B cell (primary cell): ENCODE measurements around the gene CACNA1H. TPM values are rescaled to one million over a fixed set of nuclear protein-coding genes. Genes with fewer than 3 reads are reported as not detected.

Experiments used
- ATAC-seq: fragments of 200-7000 bp; cut with Tn5 transposase; one replicate; pipeline ENCODE4 v1.10.0; 2021; ENCODE audit warnings: low read depth, mild to moderate bottlenecking, moderate number of reproducible peaks, moderate library complexity
- CTCF ChIA-PET: fragments of 350-600 bp; sonication (Branson Sonifier 250); formaldehyde crosslinking; loops from one replicate; lab custom pipeline; 2021; ENCODE audit warnings: antibody characterized with exemption, inconsistent platforms; lab: Charles Lee
- POLR2A ChIA-PET: fragments of 350-600 bp; sonication (Branson Sonifier 250); formaldehyde crosslinking; loops from one replicate; lab custom pipeline; 2021; ENCODE audit warnings: antibody characterized with exemption; lab: Charles Lee
- DNase-seq: peaks from one replicate; pipeline ENCODE4 v3.0.0; 2013
- H2AFZ ChIP-seq: 2 replicates; pipeline ENCODE4 v1.6.1; 2012; ENCODE audit warnings: mild to moderate bottlenecking, low read depth, low read length; ENCODE audit not compliant: insufficient read depth, poor library complexity, severe bottlenecking
- H3K27ac ChIP-seq, 2 donors: 1 replicate in 1 of 2; 2 replicates in 1 of 2; pipeline ENCODE4 v1.5.1; 2012 to 2013; ENCODE audit warnings: low read length in 2 of 2, mild to moderate bottlenecking in 2 of 2, moderate library complexity in 1 of 2
- H3K27me3 ChIP-seq, 4 experiments: fragments of 200-600 bp in 1 of 4; sonication (generic) in 1 of 4; replicated peaks in 1 of 4; 1 replicate in 2 of 4; 2 replicates in 2 of 4; pipeline versions ENCODE4 v1.6.1 to v1.7.0; 2013 to 2016; ENCODE audit warnings: low read length in 3 of 4, mild to moderate bottlenecking in 2 of 4, mixed read lengths in 1 of 4, moderate library complexity in 1 of 4; ENCODE audit not compliant: insufficient read depth in 4 of 4, control insufficient read depth in 3 of 4; ENCODE audit errors: control extremely low read depth in 1 of 4
- H3K36me3 ChIP-seq, 2 experiments: replicated peaks in 1 of 2; 1 replicate in 1 of 2; 2 replicates in 1 of 2; pipeline versions ENCODE4 v1.6.1 to v1.7.1; 2013; ENCODE audit warnings: low read length in 1 of 2; ENCODE audit not compliant: insufficient read depth in 2 of 2, control insufficient read depth in 1 of 2; ENCODE audit errors: control extremely low read depth in 1 of 2, extremely low read depth in 1 of 2
- H3K4me1 ChIP-seq, 2 donors: fragments of 200-600 bp in 1 of 2; sonication (generic) in 1 of 2; 1 replicate in 1 of 2; 2 replicates in 1 of 2; pipeline versions ENCODE4 v1.5.1 to v1.6.1; 2013 to 2017; ENCODE audit warnings: low read length in 2 of 2; ENCODE audit not compliant: control insufficient read depth in 2 of 2, insufficient read depth in 2 of 2
- H3K4me2 ChIP-seq: replicated peaks from 2 replicates; pipeline ENCODE3; 2012; ENCODE audit warnings: mild to moderate bottlenecking, low read depth, low read length; ENCODE audit not compliant: poor library complexity, severe bottlenecking
- H3K4me3 ChIP-seq, 5 experiments: fragments of 200-600 bp in 1 of 5; sonication (generic) in 1 of 5; 1 replicate in 3 of 5; 2 replicates in 2 of 5; pipeline versions ENCODE4 v1.5.1 to v1.7.0; 2011 to 2016; ENCODE audit warnings: low read length in 4 of 5, mild to moderate bottlenecking in 4 of 5, low read depth in 2 of 5, control low read depth in 1 of 5, moderate library complexity in 1 of 5; ENCODE audit not compliant: insufficient read depth in 1 of 5; ENCODE audit errors: control extremely low read depth in 1 of 5, extremely low read depth in 1 of 5
- H3K79me2 ChIP-seq: fragments of 200-600 bp; sonication (generic); one replicate; pipeline ENCODE4 v1.6.0; 2016; ENCODE audit warnings: low read length; ENCODE audit not compliant: control insufficient read depth, insufficient read depth
- H3K9ac ChIP-seq: fragments of 200-600 bp; sonication (generic); 2 replicates; pipeline ENCODE4 v1.6.1; 2017; ENCODE audit warnings: mild to moderate bottlenecking, low read length, moderate library complexity
- H3K9me3 ChIP-seq, 3 donors: one replicate each; pipeline versions ENCODE4 v1.6.1 to v1.7.1; 2013; ENCODE audit warnings: low read length in 2 of 3; ENCODE audit not compliant: control insufficient read depth in 2 of 3, insufficient read depth in 1 of 3; ENCODE audit errors: control extremely low read depth in 1 of 3
- H4K20me1 ChIP-seq: 2 replicates; pipeline ENCODE4 v1.6.0; 2012; ENCODE audit warnings: mild to moderate bottlenecking, low read length; ENCODE audit not compliant: insufficient read depth, control insufficient read depth, poor library complexity, severe bottlenecking
- H3K27ac Mint-ChIP-seq: one replicate; pipeline ENCODE4 v1.8.0; 2021; ENCODE audit warnings: mixed read lengths
- H3K27me3 Mint-ChIP-seq: one replicate; pipeline ENCODE4 v1.8.0; 2021; ENCODE audit warnings: mixed read lengths
- H3K4me1 Mint-ChIP-seq: one replicate; pipeline ENCODE4 v1.8.0; 2021; ENCODE audit warnings: mixed read lengths
- H3K4me3 Mint-ChIP-seq: one replicate; pipeline ENCODE4 v1.8.0; 2021; ENCODE audit warnings: mixed read lengths
- H3K9me3 Mint-ChIP-seq: one replicate; pipeline ENCODE4 v1.8.0; 2022; ENCODE audit warnings: mixed read lengths; ENCODE audit not compliant: insufficient read depth
- EZH2 ChIP-seq: IDR thresholded peaks from 2 replicates; pipeline ENCODE4 v1.6.1; 2012; ENCODE audit warnings: borderline replicate concordance, low read depth, mild to moderate bottlenecking, moderate library complexity, low read length; ENCODE audit not compliant: insufficient read depth, poor library complexity, severe bottlenecking
- WGBS: methylation state at CpG from one replicate; pipeline ENCODE4 v1.1.5; 2013; ENCODE audit warnings: missing lambda C conversion rate; ENCODE audit not compliant: insufficient coverage; 5-methylcytosine and 5-hydroxymethylcytosine counted together
- intact Hi-C: fragments of 100-400 bp; cut with micrococcal nuclease; formaldehyde crosslinking; loops from one replicate; pipeline ENCODE4 v1.10.0; 2022
- polyA plus RNA-seq: library from polyadenylated mRNA; depleted of rRNA; stranded (reverse); fragments of >200 nt; gene quantifications from 2 replicates; pipeline ENCODE4 v1.2.3, GENCODE V29; 2012
- total RNA-seq, 2 donors: library from RNA; stranded (reverse); fragments of 120-200 nt in 1 of 2; gene quantifications; 1 replicate in 1 of 2; 2 replicates in 1 of 2; pipeline versions ENCODE4 v1.2.3 to v1.2.4, GENCODE V29; 2013 to 2022
- TF ChIP-seq, protein P1 (sequence below): fragments of 200-600 bp; IDR thresholded peaks from one replicate; pipeline ENCODE4 v1.8.0; 2022; ENCODE audit warnings: antibody characterized with exemption, mild to moderate bottlenecking

CACNA1H gene
- total and polyA plus RNA-seq, 2 donors (not counting 1 experiment from before 2014, with no cell fraction given) = 0.05 to 0.10 TPM

DNA sequence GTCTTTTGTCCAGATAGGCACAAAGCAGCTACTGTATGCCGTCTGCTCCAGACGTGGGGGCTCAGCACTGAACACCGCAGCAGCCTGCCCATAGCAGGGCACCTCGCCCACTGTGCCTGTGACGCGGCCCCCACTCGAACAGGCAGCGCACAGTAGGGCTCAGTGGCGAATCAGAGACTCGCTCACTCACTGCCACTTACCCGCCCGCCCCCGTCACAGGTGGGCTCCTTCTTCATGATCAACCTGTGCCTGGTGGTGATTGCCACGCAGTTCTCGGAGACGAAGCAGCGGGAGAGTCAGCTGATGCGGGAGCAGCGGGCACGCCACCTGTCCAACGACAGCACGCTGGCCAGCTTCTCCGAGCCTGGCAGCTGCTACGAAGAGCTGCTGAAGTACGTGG lies 48.5 kb downstream of the CACNA1H start:
- CTCF ChIA-PET = no interaction called here
- H3K27ac ChIP-seq = no peak overlapping the region
- H3K9me3 ChIP-seq = peaks cover 0 to 5% (median 0%) of the 10 kb centered on the region in 3 donors
- no peak for TF ChIP-seq EZH2
- TF ChIP-seq, protein P1, sequence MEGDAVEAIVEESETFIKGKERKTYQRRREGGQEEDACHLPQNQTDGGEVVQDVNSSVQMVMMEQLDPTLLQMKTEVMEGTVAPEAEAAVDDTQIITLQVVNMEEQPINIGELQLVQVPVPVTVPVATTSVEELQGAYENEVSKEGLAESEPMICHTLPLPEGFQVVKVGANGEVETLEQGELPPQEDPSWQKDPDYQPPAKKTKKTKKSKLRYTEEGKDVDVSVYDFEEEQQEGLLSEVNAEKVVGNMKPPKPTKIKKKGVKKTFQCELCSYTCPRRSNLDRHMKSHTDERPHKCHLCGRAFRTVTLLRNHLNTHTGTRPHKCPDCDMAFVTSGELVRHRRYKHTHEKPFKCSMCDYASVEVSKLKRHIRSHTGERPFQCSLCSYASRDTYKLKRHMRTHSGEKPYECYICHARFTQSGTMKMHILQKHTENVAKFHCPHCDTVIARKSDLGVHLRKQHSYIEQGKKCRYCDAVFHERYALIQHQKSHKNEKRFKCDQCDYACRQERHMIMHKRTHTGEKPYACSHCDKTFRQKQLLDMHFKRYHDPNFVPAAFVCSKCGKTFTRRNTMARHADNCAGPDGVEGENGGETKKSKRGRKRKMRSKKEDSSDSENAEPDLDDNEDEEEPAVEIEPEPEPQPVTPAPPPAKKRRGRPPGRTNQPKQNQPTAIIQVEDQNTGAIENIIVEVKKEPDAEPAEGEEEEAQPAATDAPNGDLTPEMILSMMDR = no peak
- POLR2A ChIA-PET = no interaction called here
- no peaks in the 10 kb centered on the region for H4K20me1 ChIP-seq
- no peak overlapping the region for H3K9ac ChIP-seq
- no peaks in the 10 kb centered on the region for H3K27me3 ChIP-seq
- H3K4me3 ChIP-seq = no peak overlapping the region
- H3K4me1 ChIP-seq = no peaks in the 10 kb centered on the region
- Mint-ChIP-seq H3K4me1 (no peaks in the 10 kb centered on the region), H3K9me3 (no peaks in the 10 kb centered on the region), H3K4me3 (no peak overlapping the region), H3K27me3 (peaks cover 3% of the 10 kb centered on the region), H3K27ac (no peak overlapping the region)
- no peak for ATAC-seq
- DNase-seq = no peak
- 95% methylated on average over 25 of the region's 25 CpGs for WGBS
- no peak overlapping the region for H3K4me2 ChIP-seq
- intact Hi-C loops = no loop called here
- no peak overlapping the region for H2AFZ ChIP-seq
- H3K36me3 ChIP-seq = no peaks in the 10 kb centered on the region
- H3K79me2 ChIP-seq = no peaks in the 10 kb centered on the region

DNA sequence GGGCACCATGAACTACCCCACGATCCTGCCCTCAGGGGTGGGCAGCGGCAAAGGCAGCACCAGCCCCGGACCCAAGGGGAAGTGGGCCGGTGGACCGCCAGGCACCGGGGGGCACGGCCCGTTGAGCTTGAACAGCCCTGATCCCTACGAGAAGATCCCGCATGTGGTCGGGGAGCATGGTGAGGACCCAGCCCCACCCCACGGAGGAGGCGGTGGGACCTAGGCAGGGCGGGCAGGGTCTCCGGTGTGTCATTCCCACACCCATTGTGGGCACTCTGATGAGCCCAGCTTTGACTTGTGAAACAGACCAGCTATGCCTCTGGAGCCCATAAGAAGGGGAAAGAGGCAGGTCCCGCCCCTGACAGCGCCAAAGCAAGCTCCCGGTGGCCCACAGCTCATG lies 49.4 kb downstream of the CACNA1H start:
- TF ChIP-seq EZH2 = no peak
- TF ChIP-seq, protein P1 = no peak
- Histone ChIP-seq H3K27ac (no peak overlapping the region), H3K4me2 (no peak overlapping the region), H4K20me1 (no peaks in the 10 kb centered on the region), H3K79me2 (no peaks in the 10 kb centered on the region), H3K9ac (no peak overlapping the region), H3K4me1 (no peaks in the 10 kb centered on the region), H2AFZ (no peak overlapping the region), H3K9me3 (peaks cover 0 to 5% (median 0%) of the 10 kb centered on the region in 3 donors), H3K36me3 (no peaks in the 10 kb centered on the region), H3K4me3 (no peak overlapping the region), H3K27me3 (no peaks in the 10 kb centered on the region)
- DNase-seq (no peak), ATAC-seq (no peak)
- Mint-ChIP-seq H3K27me3 (no peaks in the 10 kb centered on the region), H3K4me1 (no peaks in the 10 kb centered on the region), H3K4me3 (no peak overlapping the region), H3K27ac (no peak overlapping the region), H3K9me3 (no peaks in the 10 kb centered on the region)
- intact Hi-C loops = no loop called here
- WGBS = 91% methylated on average over 18 of the region's 18 CpGs
- ChIA-PET CTCF (no interaction called here), POLR2A (no interaction called here)
